Astrocyte (in vitro differentiated cells and primary cell): ENCODE measurements around the gene CKAP5. TPM values are rescaled to one million over a fixed set of nuclear protein-coding genes. Genes with fewer than 3 reads are reported as not detected.

ENCODE experiments used
- DNase-seq: peaks from one replicate; pipeline ENCODE4 v3.0.0-alpha.2; 2010; ENCODE audit warnings: low read depth
- FAIRE-seq: peaks from 2 replicates; lab custom pipeline; 2011; peaks lifted over from hg19 to GRCh38; lab: Jason Lieb, UNC
- H2AFZ ChIP-seq: 2 replicates; pipeline ENCODE4 v1.6.0; 2012; ENCODE audit warnings: low read depth, low read length, inconsistent platforms
- H3K27ac ChIP-seq: 2 replicates; pipeline ENCODE4 v1.5.1; 2011; ENCODE audit warnings: low read depth, low read length, inconsistent platforms
- H3K27me3 ChIP-seq: 2 replicates; pipeline ENCODE4 v1.6.0; 2011; ENCODE audit warnings: low read length, inconsistent platforms; ENCODE audit not compliant: insufficient read depth
- H3K36me3 ChIP-seq: 2 replicates; pipeline ENCODE4 v1.5.1; 2011; ENCODE audit warnings: low read length, inconsistent platforms; ENCODE audit not compliant: insufficient read depth
- H3K4me1 ChIP-seq: 2 replicates; pipeline ENCODE4 v1.5.1; 2011; ENCODE audit warnings: low read length, inconsistent platforms; ENCODE audit not compliant: insufficient read depth
- H3K4me2 ChIP-seq: 2 replicates; pipeline ENCODE4 v1.6.0; 2012; ENCODE audit warnings: low read length, inconsistent platforms
- H3K4me3 ChIP-seq: 2 replicates; pipeline ENCODE4 v1.5.1; 2011; ENCODE audit warnings: low read depth, mild to moderate bottlenecking, low read length, inconsistent platforms; ENCODE audit not compliant: insufficient read depth
- H3K79me2 ChIP-seq: 2 replicates; pipeline ENCODE4 v1.6.0; 2012; ENCODE audit warnings: mild to moderate bottlenecking, low read length, inconsistent platforms; ENCODE audit not compliant: insufficient read depth
- H3K9ac ChIP-seq: 2 replicates; pipeline ENCODE4 v1.6.0; 2012; ENCODE audit warnings: mild to moderate bottlenecking, low read length, inconsistent platforms
- H3K9me3 ChIP-seq: 2 replicates; pipeline ENCODE4 v1.5.1; 2012; ENCODE audit warnings: low read depth, mild to moderate bottlenecking, low read length, inconsistent platforms; ENCODE audit not compliant: insufficient read depth
- H4K20me1 ChIP-seq: 2 replicates; pipeline ENCODE4 v1.6.0; 2012; ENCODE audit warnings: low read length, inconsistent platforms; ENCODE audit not compliant: insufficient read depth
- H3K27ac Mint-ChIP-seq: one replicate; pipeline ENCODE4 v1.8.0; 2021; ENCODE audit warnings: mild to moderate bottlenecking, mixed read lengths; ENCODE audit not compliant: unreplicated experiment
- H3K27me3 Mint-ChIP-seq: one replicate; pipeline ENCODE4 v1.8.0; 2021; ENCODE audit warnings: low read depth, mixed read lengths; ENCODE audit not compliant: unreplicated experiment
- H3K36me3 Mint-ChIP-seq: one replicate; pipeline ENCODE4 v1.8.0; 2021; ENCODE audit warnings: low read depth, mixed read lengths; ENCODE audit not compliant: unreplicated experiment
- H3K4me1 Mint-ChIP-seq: one replicate; pipeline ENCODE4 v1.8.0; 2021; ENCODE audit warnings: low read depth, mixed read lengths; ENCODE audit not compliant: unreplicated experiment
- H3K4me3 Mint-ChIP-seq: one replicate; pipeline ENCODE4 v1.8.0; 2021; ENCODE audit warnings: mild to moderate bottlenecking, moderate library complexity, mixed read lengths; ENCODE audit not compliant: unreplicated experiment
- H3K9me3 Mint-ChIP-seq: one replicate; pipeline ENCODE4 v1.8.0; 2021; ENCODE audit warnings: mild to moderate bottlenecking, mixed read lengths; ENCODE audit not compliant: unreplicated experiment
- EZH2 ChIP-seq: IDR thresholded peaks from 2 replicates; pipeline ENCODE4 v1.6.1; 2012; ENCODE audit warnings: mild to moderate bottlenecking, low read length, inconsistent platforms; ENCODE audit not compliant: insufficient read depth
- total RNA-seq: library from RNA; stranded (reverse); gene quantifications from 2 replicates; pipeline ENCODE4 v1.2.1, GENCODE V29; 2021
- TF ChIP-seq, protein P1 (sequence below): IDR thresholded peaks from 2 replicates; pipeline ENCODE4 v1.5.1; 2011; ENCODE audit warnings: low read depth, mild to moderate bottlenecking, inconsistent platforms, low read length, moderate library complexity; ENCODE audit not compliant: insufficient read depth

CKAP5 gene
- total RNA-seq, 1 donor from 2014 or later, result 99.9 TPM

DNA sequence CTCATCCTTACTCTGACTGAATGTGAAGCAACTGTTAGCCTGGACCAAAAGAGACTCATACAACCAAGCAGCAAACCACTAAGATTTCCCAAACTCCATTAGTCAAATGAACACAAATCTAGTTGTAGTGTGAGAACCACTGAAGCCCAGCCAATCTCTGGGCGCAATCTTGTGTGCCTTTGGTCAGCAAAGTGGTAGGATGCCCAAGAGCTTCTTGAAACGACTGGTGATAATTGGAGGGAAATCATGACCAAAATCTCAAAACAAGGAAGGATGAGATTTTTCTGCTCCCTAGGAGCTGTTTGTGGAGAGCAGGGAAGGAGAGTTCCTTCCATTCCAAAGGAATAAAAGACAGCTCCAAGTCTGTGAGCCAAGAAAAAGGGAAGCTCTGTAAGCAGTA is 103.0 kb downstream of the CKAP5 start:
- H4K20me1 ChIP-seq, result no peaks in the 10 kb centered on the region
- Mint-ChIP-seq H3K4me1 (no peaks in the 10 kb centered on the region), H3K27me3 (no peaks in the 10 kb centered on the region), H3K36me3 (peaks cover 31% of the 10 kb centered on the region), H3K27ac (no peak overlapping the region), H3K9me3 (no peaks in the 10 kb centered on the region), H3K4me3 (no peak overlapping the region)
- H3K27me3 ChIP-seq, result no peaks in the 10 kb centered on the region
- no peaks in the 10 kb centered on the region for H3K79me2 ChIP-seq
- H3K9ac ChIP-seq, result no peak overlapping the region
- H3K36me3 ChIP-seq, result peaks cover 52% of the 10 kb centered on the region
- H3K4me3 ChIP-seq, result no peak overlapping the region
- H3K9me3 ChIP-seq, result no peaks in the 10 kb centered on the region
- FAIRE-seq, result no peak
- H3K4me2 ChIP-seq, result no peak overlapping the region
- DNase-seq, result no peak
- H3K27ac ChIP-seq, result no peak overlapping the region
- no peaks in the 10 kb centered on the region for H3K4me1 ChIP-seq
- no peak for TF ChIP-seq EZH2
- TF ChIP-seq, protein P1, sequence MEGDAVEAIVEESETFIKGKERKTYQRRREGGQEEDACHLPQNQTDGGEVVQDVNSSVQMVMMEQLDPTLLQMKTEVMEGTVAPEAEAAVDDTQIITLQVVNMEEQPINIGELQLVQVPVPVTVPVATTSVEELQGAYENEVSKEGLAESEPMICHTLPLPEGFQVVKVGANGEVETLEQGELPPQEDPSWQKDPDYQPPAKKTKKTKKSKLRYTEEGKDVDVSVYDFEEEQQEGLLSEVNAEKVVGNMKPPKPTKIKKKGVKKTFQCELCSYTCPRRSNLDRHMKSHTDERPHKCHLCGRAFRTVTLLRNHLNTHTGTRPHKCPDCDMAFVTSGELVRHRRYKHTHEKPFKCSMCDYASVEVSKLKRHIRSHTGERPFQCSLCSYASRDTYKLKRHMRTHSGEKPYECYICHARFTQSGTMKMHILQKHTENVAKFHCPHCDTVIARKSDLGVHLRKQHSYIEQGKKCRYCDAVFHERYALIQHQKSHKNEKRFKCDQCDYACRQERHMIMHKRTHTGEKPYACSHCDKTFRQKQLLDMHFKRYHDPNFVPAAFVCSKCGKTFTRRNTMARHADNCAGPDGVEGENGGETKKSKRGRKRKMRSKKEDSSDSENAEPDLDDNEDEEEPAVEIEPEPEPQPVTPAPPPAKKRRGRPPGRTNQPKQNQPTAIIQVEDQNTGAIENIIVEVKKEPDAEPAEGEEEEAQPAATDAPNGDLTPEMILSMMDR, result no peak
- no peak overlapping the region for H2AFZ ChIP-seq

DNA sequence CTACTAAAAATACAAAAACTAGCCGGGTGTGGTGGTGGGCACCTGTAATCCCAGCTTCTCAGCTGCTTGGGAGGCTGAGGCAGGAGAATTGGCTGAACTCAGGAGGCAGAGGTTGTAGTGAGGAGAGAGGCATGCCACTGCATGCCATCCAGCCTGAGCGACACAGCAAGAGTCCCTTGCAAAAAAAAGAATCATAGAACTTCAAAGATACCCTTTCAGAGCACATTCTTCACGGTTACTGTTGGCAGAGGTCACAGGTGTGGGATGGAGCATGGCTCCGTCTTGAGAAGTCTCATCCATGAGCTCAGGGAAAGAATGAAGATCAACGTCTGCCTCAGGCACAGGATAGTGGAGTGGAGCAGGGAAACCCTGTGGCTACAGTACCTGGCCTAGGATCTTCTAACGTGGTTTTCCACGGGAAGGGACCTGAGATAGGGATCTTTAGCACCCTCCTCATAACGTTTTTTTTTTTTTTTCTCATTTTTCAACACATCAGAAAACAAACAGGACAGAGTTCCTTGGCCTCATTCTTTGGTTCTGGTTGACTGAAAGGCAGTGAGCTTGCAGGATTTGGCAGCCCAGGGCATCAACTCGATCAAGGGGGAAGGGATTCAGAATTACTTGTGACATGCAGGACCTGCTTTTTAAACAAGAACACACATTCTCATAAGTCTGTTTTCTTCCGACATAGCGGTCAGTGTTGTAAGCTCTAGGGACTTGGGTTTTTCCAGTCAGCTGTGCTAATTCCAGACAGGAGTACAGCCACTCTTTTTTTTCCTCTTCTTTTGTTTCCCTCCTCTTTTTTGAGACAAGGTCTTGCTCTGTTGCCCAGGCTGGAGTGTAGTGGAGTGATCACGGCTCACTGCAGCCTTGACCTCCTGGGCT is 104.2 kb downstream of the CKAP5 start:
- Mint-ChIP-seq H3K9me3 (no peaks in the 10 kb centered on the region), H3K27ac (no peak overlapping the region), H3K4me1 (no peaks in the 10 kb centered on the region), H3K27me3 (no peaks in the 10 kb centered on the region), H3K4me3 (no peak overlapping the region), H3K36me3 (peaks cover 26% of the 10 kb centered on the region)
- H3K79me2 ChIP-seq, result no peaks in the 10 kb centered on the region
- FAIRE-seq (no peak), DNase-seq (no peak)
- H3K4me2 ChIP-seq, result no peak overlapping the region
- H2AFZ ChIP-seq, result no peak overlapping the region
- no peaks in the 10 kb centered on the region for H4K20me1 ChIP-seq
- H3K4me3 ChIP-seq, result no peak overlapping the region
- TF ChIP-seq, protein P1, result no peak
- peaks cover 43% of the 10 kb centered on the region for H3K36me3 ChIP-seq
- no peaks in the 10 kb centered on the region for H3K4me1 ChIP-seq
- H3K27ac ChIP-seq, result no peak overlapping the region
- H3K9me3 ChIP-seq, result no peaks in the 10 kb centered on the region
- no peaks in the 10 kb centered on the region for H3K27me3 ChIP-seq
- H3K9ac ChIP-seq, result no peak overlapping the region

DNA sequence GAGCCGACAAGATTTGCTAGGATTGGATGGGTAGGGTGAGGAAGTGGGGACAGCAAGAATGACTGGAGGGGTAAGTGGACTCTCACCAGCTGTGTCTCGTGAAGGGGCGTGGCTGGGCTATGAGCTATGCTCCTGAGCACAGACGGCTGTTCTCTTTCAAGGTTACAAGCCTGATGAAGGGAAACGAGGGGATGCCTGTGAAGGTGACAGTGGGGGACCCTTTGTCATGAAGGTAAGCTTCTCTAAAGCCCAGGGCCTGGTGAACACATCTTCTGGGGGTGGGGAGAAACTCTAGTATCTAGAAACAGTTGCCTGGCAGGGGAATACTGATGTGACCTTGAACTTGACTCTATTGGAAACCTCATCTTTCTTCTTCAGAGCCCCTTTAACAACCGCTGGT is 107.2 kb downstream of the CKAP5 start:
- H3K79me2 ChIP-seq, result no peaks in the 10 kb centered on the region
- H3K36me3 ChIP-seq, result peaks cover 17% of the 10 kb centered on the region
- DNase-seq, result no peak
- H3K4me3 ChIP-seq, result no peak overlapping the region
- Mint-ChIP-seq H3K27ac (no peak overlapping the region), H3K27me3 (no peaks in the 10 kb centered on the region), H3K9me3 (no peaks in the 10 kb centered on the region), H3K36me3 (peaks cover 24% of the 10 kb centered on the region), H3K4me3 (no peak overlapping the region), H3K4me1 (no peaks in the 10 kb centered on the region)
- no peak overlapping the region for H3K9ac ChIP-seq
- no peaks in the 10 kb centered on the region for H3K4me1 ChIP-seq
- H3K4me2 ChIP-seq, result no peak overlapping the region
- H3K9me3 ChIP-seq, result no peaks in the 10 kb centered on the region
- H4K20me1 ChIP-seq, result no peaks in the 10 kb centered on the region
- no peak overlapping the region for H3K27ac ChIP-seq
- no peak for TF ChIP-seq EZH2
- TF ChIP-seq, protein P1, result no peak
- FAIRE-seq, result no peak
- H3K27me3 ChIP-seq, result no peaks in the 10 kb centered on the region
- H2AFZ ChIP-seq, result no peak overlapping the region
